GM12864 (cell line): Measurements from ENCODE around the gene RNASE8.

ENCODE experiments used
- DNase-seq: peaks from one replicate; pipeline ENCODE4 v3.0.0-alpha.2; 2011; ENCODE audit warnings: low read depth
- H3K4me3 ChIP-seq: 2 replicates; pipeline ENCODE4 v1.5.1; 2011; ENCODE audit warnings: mild to moderate bottlenecking, low read depth, low read length, control low read depth
- CTCF ChIP-seq: IDR thresholded peaks from 2 replicates; pipeline ENCODE4 v1.5.1; 2011; ENCODE audit warnings: low read depth, mild to moderate bottlenecking, moderate library complexity, low read length, control low read depth, inconsistent platforms; ENCODE audit errors: missing control alignments

The RNASE8 gene

GRCh38 chr14:21098892-21099595, 41.4 kb downstream of the RNASE8 start:
- TF ChIP-seq CTCF: no peak
- no peak for DNase-seq
- peak overlapping the region; percentile 47; the same call in 1 of the 2 replicates for H3K4me3 ChIP-seq

DNA sequence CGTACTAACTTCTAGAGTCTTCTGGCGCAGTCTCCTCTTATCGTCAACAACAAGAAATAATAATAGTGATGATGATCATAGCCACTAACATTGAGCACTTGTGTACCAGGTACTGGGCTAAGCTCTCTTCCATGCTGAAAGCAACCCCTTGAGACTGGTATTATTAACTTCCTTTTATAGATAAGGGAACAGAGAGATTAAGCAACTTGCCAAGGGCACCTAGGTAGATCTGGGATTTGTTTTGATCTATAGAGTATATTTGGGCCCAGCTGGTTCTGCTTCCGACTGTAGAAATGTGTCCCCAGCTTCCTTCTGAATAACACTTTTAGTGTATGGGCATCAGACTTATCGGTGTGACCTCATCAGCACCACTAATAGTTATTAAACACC, 42.0 kb downstream of the RNASE8 start:
- TF ChIP-seq CTCF: no peak
- no peak for DNase-seq
- H3K4me3 ChIP-seq: no peak overlapping the region

DNA sequence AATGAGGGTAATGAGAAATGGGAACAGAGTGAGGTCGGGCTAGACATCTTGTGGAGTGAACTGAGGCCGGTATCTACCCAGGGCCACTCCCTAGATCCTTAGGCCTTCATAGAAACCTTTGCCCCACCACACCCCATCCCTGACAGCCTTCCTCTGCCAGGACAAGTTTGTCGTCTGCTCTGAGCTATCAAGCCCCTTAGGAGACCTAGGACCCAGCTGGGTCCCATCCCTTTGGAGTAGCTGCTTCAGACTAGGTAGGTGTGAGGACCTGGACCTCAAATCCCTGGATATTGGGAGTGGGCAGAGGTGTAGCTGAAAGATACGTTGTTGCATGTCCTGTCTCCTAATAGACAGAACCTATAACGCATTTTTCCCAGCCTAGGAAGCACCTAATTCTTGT, 43.3 kb downstream of the RNASE8 start, which contains the start of gene TMEM253:
TMEM253 (plus strand) TSS at position 136 of the 400 bp plus-strand sequence. CDS start 278 bp downstream, outside the sequence.
- DNase-seq: no peak
- no peak for TF ChIP-seq CTCF
- no peak within 1 kb of the TSS for H3K4me3 ChIP-seq

DNA sequence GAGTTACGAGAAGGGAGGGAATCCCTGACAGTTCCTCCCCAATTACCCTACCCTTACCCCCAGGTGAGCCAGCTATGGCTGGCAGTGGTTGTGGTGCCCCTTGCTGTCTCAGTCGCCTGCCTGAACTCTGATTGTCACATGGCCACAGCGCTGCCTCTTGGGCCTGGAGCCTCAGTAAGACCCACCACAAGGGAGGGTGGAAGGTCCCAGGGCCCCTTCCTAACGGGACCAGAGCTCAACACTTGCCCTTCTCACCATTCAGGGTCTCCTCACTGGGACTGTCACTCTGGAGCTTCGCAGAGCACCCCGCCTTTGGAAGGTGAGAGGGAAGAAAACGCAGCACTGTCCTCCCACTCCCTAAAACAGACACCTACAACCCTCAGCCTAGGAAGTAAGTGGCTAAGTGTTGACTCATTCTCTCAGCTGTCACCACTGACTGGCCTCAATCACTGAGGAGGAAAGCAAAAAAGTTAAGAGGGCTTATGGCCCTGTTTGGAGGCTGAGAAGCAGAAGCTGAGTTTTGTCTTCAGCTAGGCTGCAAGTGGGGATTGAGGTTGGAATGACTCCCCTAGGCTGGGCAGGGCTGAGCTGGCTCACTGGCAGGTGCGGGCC, 44.3 kb downstream of the RNASE8 start:
- H3K4me3 ChIP-seq: no peak overlapping the region
- TF ChIP-seq CTCF: no peak
- DNase-seq: no peak

DNA sequence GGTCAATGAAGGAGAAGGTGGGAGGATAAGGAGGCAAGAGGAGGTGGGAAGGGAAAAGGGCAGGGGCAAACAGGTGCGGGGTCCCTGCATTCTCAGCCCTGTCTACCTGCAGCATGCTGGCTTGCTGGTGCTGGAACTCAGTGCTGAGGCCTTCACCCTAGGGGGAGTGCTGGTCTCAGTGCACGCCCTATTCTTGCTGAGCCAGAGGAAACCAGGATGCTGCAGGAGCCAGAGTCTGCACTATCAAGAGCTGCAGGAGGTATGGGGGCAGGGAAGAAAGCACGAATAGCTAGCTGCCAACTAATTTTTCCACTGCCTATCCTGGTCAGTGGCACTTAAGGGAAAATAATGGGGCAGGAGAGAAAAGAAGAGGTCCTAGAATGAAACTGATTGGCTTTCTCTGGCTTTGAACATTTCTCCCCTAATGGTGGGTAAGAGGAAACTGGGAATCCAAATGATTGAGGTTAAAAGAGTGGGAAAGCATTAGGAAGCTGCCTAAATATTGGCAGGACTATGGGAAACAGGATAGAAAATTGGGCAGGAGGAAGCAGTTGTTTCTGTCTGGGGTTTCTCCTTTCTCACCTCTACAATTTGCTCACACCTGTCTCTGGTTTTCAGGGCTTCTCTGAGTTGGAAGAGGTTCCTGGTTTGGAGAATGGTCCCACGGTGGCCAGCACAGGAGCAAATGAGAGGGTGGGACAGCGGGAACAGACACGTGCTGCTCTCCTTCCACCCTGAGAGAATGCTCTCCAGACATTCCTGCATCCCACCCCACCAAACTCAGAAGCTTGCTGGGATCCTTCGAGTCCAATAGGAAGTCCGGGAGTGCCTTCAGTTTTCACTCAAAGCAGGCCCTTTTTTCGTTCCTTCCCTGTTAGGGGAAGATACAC, 45.1 kb downstream of the RNASE8 start:
- DNase-seq: no peak

DNA sequence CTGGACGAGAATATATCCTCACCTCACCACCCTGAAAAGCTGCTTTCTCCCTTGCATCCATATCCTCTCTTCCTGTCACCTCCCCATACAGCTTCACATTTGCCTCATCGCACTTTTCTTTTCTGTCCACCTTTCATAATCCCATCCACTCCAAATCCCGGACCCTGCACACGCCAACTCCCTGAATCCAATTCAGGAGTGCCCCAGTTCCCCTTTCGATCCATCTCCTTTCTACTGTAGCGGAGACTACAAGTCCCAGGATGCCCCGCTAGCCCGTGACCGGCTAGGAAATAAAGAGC, 45.7 kb downstream of the RNASE8 start:
- no peak for TF ChIP-seq CTCF
- H3K4me3 ChIP-seq: peak overlapping the region; percentile 79
- no peak for DNase-seq

More for the DNA sequence above, 45.1 kb downstream of the RNASE8 start:
- peak overlapping the region; percentile 79 for H3K4me3 ChIP-seq
- TF ChIP-seq CTCF: no peak
